ENCODE data around the gene FBXW9.

GRCh38 chr19:12723381-12723640, 26.9 kb upstream of the FBXW9 start:
- TF ChIP-seq POLR2A (IDR thresholded peaks at IDR 0.05) (no peak), EP300 (IDR thresholded peaks at IDR 0.05) (no peak)
- TF ChIP-seq, protein P1, sequence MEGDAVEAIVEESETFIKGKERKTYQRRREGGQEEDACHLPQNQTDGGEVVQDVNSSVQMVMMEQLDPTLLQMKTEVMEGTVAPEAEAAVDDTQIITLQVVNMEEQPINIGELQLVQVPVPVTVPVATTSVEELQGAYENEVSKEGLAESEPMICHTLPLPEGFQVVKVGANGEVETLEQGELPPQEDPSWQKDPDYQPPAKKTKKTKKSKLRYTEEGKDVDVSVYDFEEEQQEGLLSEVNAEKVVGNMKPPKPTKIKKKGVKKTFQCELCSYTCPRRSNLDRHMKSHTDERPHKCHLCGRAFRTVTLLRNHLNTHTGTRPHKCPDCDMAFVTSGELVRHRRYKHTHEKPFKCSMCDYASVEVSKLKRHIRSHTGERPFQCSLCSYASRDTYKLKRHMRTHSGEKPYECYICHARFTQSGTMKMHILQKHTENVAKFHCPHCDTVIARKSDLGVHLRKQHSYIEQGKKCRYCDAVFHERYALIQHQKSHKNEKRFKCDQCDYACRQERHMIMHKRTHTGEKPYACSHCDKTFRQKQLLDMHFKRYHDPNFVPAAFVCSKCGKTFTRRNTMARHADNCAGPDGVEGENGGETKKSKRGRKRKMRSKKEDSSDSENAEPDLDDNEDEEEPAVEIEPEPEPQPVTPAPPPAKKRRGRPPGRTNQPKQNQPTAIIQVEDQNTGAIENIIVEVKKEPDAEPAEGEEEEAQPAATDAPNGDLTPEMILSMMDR (IDR thresholded peaks at IDR 0.05): no peak
